ENCODE data around the gene DXO. TPM values are rescaled to one million over a fixed set of nuclear protein-coding genes. Genes with fewer than 3 reads are reported as not detected.

Gene DXO
- 10.4 to 12.0 TPM (median 11.0 TPM) in 5 replicates for total RNA-seq (2022; extraction: Qiagen RNA extraction; ENCODE audit: low read depth)

DNA sequence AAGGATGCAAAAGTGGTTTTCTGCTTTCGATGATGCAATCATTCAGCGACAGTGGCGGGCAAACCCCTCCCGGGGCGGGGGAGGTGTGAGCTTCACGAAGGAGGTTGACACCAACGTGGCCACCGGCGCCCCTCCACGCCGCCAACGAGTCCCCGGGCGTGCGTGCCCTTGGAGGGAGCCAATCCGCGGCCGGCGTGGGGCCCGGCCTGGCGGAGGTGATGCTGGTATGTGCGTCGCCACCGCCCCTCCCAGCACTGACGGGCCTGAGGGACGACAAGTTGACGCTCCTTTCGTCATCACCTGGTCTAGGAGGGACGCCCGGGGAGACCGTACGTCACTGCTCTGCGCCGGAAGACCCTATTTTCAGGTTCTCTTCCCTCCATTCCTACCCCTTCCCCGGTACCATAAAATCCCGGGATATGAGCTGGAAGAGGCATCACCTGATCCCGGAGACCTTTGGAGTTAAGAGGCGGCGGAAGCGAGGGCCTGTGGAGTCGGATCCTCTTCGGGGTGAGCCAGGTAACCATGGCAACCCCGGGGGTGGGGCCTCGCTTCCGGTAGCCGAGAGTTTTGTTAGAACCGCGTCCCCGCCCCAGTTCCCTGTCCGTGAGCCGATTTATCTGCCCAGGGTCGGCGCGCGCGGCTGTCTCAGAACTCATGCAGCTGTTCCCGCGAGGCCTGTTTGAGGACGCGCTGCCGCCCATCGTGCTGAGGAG, at the start of gene DXO:
Gene DXO (minus strand): TSS at position 146 of the 716 bp plus-strand sequence. CDS start 463 bp downstream, outside the sequence.

DNA sequence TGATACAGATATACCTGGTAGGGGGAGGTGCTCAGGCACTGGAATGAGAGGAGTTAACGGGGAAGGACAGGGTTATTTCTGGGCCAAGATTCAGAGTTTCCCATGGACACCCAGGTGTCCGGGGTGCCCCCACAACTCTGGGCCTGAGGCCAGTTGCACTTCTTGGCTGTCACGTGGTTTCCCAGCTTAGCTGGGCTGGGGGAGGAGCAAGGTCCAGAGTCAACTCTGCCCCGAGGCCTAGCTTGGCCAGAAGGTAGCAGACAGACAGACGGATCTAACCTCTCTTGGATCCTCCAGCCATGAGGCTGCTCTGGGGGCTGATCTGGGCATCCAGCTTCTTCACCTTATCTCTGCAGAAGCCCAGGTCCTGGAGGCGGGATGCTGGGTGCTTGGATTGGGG, 42.6 kb upstream of the DXO start, which contains the start of gene C4B:
Gene C4B (plus strand): TSS at position 249 of the 400 bp plus-strand sequence. CDS start 51 bp downstream, at position 300.

DNA sequence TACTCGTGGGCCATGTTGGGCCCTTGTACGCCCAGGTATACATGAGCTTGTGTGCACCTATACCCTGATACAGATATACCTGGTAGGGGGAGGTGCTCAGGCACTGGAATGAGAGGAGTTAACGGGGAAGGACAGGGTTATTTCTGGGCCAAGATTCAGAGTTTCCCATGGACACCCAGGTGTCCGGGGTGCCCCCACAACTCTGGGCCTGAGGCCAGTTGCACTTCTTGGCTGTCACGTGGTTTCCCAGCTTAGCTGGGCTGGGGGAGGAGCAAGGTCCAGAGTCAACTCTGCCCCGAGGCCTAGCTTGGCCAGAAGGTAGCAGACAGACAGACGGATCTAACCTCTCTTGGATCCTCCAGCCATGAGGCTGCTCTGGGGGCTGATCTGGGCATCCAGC, 9.8 kb upstream of the DXO start, which contains the start of gene C4A:
Gene C4A (plus strand): TSS at position 314 of the 400 bp plus-strand sequence. CDS start 51 bp downstream, at position 365.

DNA sequence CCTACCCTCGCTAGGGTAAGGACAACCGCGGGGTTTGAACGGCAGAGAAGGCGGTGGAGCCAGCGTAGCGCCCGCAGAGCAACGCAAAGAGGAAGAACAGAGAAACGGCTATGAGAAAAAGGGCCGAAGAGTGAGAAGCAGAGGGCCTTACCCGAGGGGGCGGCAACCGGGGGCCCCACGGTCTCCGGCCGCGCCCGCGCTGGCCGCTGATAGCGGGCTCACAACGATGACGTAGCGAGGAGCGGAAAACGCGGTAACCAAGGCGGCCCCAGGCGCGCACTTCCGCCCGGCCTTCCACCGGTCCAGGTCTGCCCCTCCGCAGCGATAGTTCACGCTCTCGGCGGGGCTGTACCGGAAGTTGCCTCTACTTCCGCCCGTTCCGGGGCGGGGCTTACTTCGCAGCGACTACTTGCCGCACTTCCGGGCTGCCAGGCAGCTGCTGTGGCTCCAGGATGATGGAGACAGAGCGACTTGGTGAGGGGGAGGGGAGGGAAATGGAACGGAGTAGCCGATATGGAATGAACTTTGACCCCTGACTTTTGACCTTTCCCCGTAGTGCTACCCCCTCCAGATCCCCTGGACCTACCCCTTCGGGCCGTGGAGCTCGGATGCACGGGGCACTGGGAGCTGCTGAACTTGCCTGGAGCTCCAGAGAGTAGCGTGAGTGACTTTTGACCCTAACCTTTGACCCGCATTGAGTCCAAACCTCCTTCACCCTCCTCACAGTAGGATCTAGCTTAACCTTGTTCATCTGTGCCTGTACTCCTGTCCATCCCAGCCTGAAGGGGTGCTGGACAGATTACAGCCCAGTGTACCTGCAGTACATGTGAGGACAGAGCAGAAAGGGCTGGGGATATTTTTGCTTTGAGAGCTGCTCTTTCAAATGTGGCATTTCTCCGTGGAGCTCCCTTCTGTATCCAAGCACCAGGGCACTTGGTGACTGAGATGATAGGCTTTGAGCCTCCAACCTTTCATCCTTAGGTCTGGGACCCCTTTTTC, 12.9 kb downstream of the DXO start, which contains the start of the genes NELFE and SKIC2:
Gene NELFE (minus strand): TSS at position 231 of the 999 bp plus-strand sequence. CDS start 525 bp downstream, outside the sequence.
Gene SKIC2 (plus strand): TSS at position 435 of the 999 bp plus-strand sequence. CDS start 18 bp downstream, at position 453.

DNA sequence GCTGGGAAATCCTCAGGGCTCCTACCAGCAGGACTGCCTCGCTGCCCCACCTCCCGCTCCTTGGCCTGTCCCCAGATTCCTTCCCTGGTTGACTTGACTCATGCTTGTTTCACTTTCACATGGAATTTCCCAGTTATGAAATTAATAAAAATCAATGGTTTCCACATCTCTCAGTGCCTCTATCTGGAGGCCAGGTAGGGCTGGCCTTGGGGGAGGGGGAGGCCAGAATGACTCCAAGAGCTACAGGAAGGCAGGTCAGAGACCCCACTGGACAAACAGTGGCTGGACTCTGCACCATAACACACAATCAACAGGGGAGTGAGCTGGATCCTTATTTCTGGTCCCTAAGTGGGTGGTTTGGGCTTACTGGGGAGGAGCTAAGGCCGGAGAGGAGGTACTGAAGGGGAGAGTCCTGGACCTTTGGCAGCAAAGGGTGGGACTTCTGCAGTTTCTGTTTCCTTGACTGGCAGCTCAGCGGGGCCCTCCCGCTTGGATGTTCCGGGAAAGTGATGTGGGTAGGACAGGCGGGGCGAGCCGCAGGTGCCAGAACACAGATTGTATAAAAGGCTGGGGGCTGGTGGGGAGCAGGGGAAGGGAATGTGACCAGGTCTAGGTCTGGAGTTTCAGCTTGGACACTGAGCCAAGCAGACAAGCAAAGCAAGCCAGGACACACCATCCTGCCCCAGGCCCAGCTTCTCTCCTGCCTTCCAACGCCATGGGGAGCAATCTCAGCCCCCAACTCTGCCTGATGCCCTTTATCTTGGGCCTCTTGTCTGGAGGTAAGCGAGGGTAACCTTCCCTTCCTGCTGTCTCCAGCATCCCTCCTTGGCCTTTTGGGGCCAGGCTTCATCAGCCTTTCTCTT, 26.2 kb downstream of the DXO start, which contains the start of gene CFB:
Gene CFB (plus strand): TSS at position 589 of the 863 bp plus-strand sequence. CDS start 127 bp downstream, at position 716.

DNA sequence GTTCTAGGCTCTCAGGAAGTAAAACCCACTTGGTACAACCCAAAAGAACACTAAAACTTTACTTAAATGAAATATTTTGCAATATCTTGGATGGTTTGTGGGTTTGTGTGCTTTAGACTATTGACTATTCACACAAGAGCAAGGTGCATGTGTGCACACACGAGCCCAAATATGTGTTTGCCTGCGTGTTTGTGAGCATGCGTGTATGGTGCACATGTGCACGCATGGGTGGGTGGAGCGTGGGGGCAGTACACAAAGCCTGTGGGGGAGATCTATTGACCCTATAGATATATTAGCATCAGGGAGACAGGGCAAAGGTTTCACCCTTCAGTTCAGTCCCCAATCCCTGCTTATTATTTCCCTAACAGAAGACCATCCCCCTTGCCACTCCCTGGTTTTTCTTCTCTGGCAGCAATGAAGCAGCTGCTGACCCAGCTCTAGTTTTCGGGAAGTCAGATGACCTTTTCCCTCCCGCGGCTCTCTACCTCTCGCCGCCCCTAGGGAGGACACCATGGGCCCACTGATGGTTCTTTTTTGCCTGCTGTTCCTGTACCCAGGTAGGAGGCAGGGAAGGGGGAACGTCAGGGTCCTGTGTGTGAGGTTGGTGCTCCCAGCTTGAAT, 44.6 kb downstream of the DXO start, which contains the start of gene C2:
Gene C2 (plus strand): TSS at position 476 of the 621 bp plus-strand sequence. CDS start 36 bp downstream, at position 512.

Other genes starting within 250 kb of the DXO start
- gene MPIG6B, start 248.8 kb downstream of the DXO start, total RNA-seq (2022; extraction: Qiagen RNA extraction; ENCODE audit: low read depth): not detected in 5 replicates
- 26.8 to 31.8 TPM (median 27.9 TPM) in 5 replicates for gene DDAH2, start 242.8 kb downstream of the DXO start, total RNA-seq (2022; extraction: Qiagen RNA extraction; ENCODE audit: low read depth)
- 486 to 498 TPM (median 493 TPM) in 5 replicates for gene CLIC1, start 235.6 kb downstream of the DXO start, total RNA-seq (2022; extraction: Qiagen RNA extraction; ENCODE audit: low read depth)
- gene MSH5, start 232.1 kb downstream of the DXO start, total RNA-seq (2022; extraction: Qiagen RNA extraction; ENCODE audit: low read depth): 10.5 to 13.8 TPM (median 12.5 TPM) in 5 replicates
- gene SAPCD1, start 209.5 kb downstream of the DXO start, total RNA-seq (2022; extraction: Qiagen RNA extraction; ENCODE audit: low read depth): 1.6 to 3.9 TPM (median 3.7 TPM) in 5 replicates
- 1.2 to 2.0 TPM (median 1.5 TPM) in 5 replicates for gene VWA7, start 194.8 kb downstream of the DXO start, total RNA-seq (2022; extraction: Qiagen RNA extraction; ENCODE audit: low read depth)
- gene VARS1, start 176.4 kb downstream of the DXO start, total RNA-seq (2022; extraction: Qiagen RNA extraction; ENCODE audit: low read depth): 47.4 to 59.1 TPM (median 53.3 TPM) in 5 replicates
- 52.2 to 66.7 TPM (median 61.9 TPM) in 5 replicates for gene LSM2, start 165.2 kb downstream of the DXO start, total RNA-seq (2022; extraction: Qiagen RNA extraction; ENCODE audit: low read depth)
- gene HSPA1L, start 156.9 kb downstream of the DXO start, total RNA-seq (2022; extraction: Qiagen RNA extraction; ENCODE audit: low read depth): 0.82 to 1.5 TPM (median 1.3 TPM) in 5 replicates
- gene HSPA1A, start 156.6 kb downstream of the DXO start, total RNA-seq (2022; extraction: Qiagen RNA extraction; ENCODE audit: low read depth): 148 to 264 TPM (median 205 TPM) in 5 replicates
- 116 to 191 TPM (median 162 TPM) in 5 replicates for gene HSPA1B, start 144.4 kb downstream of the DXO start, total RNA-seq (2022; extraction: Qiagen RNA extraction; ENCODE audit: low read depth)
- gene NEU1, start 109.3 kb downstream of the DXO start, total RNA-seq (2022; extraction: Qiagen RNA extraction; ENCODE audit: low read depth): 24.9 to 34.9 TPM (median 25.5 TPM) in 5 replicates
- gene SLC44A4, start 93.1 kb downstream of the DXO start, total RNA-seq (2022; extraction: Qiagen RNA extraction; ENCODE audit: low read depth): 0.05 to 0.21 TPM in 2 of 5 replicates, not detected in the others
- 23.1 to 27.6 TPM (median 27.1 TPM) in 5 replicates for gene EHMT2, start 74.4 kb downstream of the DXO start, total RNA-seq (2022; extraction: Qiagen RNA extraction; ENCODE audit: low read depth)
- gene ZBTB12, start 70.1 kb downstream of the DXO start, total RNA-seq (2022; extraction: Qiagen RNA extraction; ENCODE audit: low read depth): 3.1 to 4.0 TPM (median 3.5 TPM) in 5 replicates
- gene C2, start 44.4 kb downstream of the DXO start, total RNA-seq (2022; extraction: Qiagen RNA extraction; ENCODE audit: low read depth): 0.07 to 0.43 TPM (median 0.23 TPM) in 5 replicates
- gene CFB, start 26.0 kb downstream of the DXO start, total RNA-seq (2022; extraction: Qiagen RNA extraction; ENCODE audit: low read depth): 1.6 to 3.3 TPM (median 2.4 TPM) in 5 replicates
- gene NELFE, start 13.2 kb downstream of the DXO start, total RNA-seq (2022; extraction: Qiagen RNA extraction; ENCODE audit: low read depth): 73.9 to 80.8 TPM (median 79.3 TPM) in 5 replicates
- 16.7 to 25.7 TPM (median 25.0 TPM) in 5 replicates for gene SKIC2, start 13.0 kb downstream of the DXO start, total RNA-seq (2022; extraction: Qiagen RNA extraction; ENCODE audit: low read depth)
- gene C4A, start 9.9 kb upstream of the DXO start, total RNA-seq (2022; extraction: Qiagen RNA extraction; ENCODE audit: low read depth): 0.87 to 1.7 TPM (median 0.93 TPM) in 5 replicates
- gene C4B, start 42.7 kb upstream of the DXO start, total RNA-seq (2022; extraction: Qiagen RNA extraction; ENCODE audit: low read depth): 0.53 to 1.4 TPM (median 1.1 TPM) in 5 replicates
- 0.08 TPM in 1 of 5 replicates, not detected in the others for gene CYP21A2, start 66.3 kb upstream of the DXO start, total RNA-seq (2022; extraction: Qiagen RNA extraction; ENCODE audit: low read depth)
- gene TNXB, start 137.2 kb upstream of the DXO start, total RNA-seq (2022; extraction: Qiagen RNA extraction; ENCODE audit: low read depth): 0.42 to 1.3 TPM (median 0.65 TPM) in 5 replicates
- 25.5 to 33.4 TPM (median 33.2 TPM) in 5 replicates for gene ATF6B, start 156.1 kb upstream of the DXO start, total RNA-seq (2022; extraction: Qiagen RNA extraction; ENCODE audit: low read depth)
- 6.4 to 7.8 TPM (median 7.4 TPM) in 5 replicates for gene FKBPL, start 158.2 kb upstream of the DXO start, total RNA-seq (2022; extraction: Qiagen RNA extraction; ENCODE audit: low read depth)
- 0.41 to 0.74 TPM (median 0.62 TPM) in 5 replicates for gene PRRT1, start 179.8 kb upstream of the DXO start, total RNA-seq (2022; extraction: Qiagen RNA extraction; ENCODE audit: low read depth)
- gene PPT2, start 182.0 kb upstream of the DXO start, total RNA-seq (2022; extraction: Qiagen RNA extraction; ENCODE audit: low read depth): 7.8 to 10.0 TPM (median 9.0 TPM) in 5 replicates
- gene EGFL8, start 192.5 kb upstream of the DXO start, total RNA-seq (2022; extraction: Qiagen RNA extraction; ENCODE audit: low read depth): 0.94 to 1.8 TPM (median 1.5 TPM) in 5 replicates
- 29.2 to 39.1 TPM (median 37.9 TPM) in 5 replicates for gene AGPAT1, start 203.9 kb upstream of the DXO start, total RNA-seq (2022; extraction: Qiagen RNA extraction; ENCODE audit: low read depth)
- gene RNF5, start 206.3 kb upstream of the DXO start, total RNA-seq (2022; extraction: Qiagen RNA extraction; ENCODE audit: low read depth): 32.6 to 46.6 TPM (median 46.1 TPM) in 5 replicates
- 1.3 to 2.3 TPM (median 2.0 TPM) in 5 replicates for gene AGER, start 212.1 kb upstream of the DXO start, total RNA-seq (2022; extraction: Qiagen RNA extraction; ENCODE audit: low read depth)
- 10.9 to 18.1 TPM (median 17.2 TPM) in 5 replicates for gene PBX2, start 218.1 kb upstream of the DXO start, total RNA-seq (2022; extraction: Qiagen RNA extraction; ENCODE audit: low read depth)
- gene GPSM3, start 220.5 kb upstream of the DXO start, total RNA-seq (2022; extraction: Qiagen RNA extraction; ENCODE audit: low read depth): 0.22 to 0.49 TPM (median 0.43 TPM) in 5 replicates